A673 (cell line): Measurements from ENCODE around the gene C9. TPM values are rescaled to one million over a fixed set of nuclear protein-coding genes. Genes with fewer than 3 reads are reported as not detected.
A peak's percentile ranks its signal among the peaks of the same experiment; 100 is the strongest.

ENCODE experiments used
- BruUV-seq: library from RNA; stranded (reverse); fragments of 400-500 nt; replicated peaks from 2 replicates; lab custom pipeline; 2021; lab: Mats Ljungman, UMichigan
- CTCF ChIA-PET: fragments of 300-600 bp; sonication (Branson Sonifier 250); formaldehyde crosslinking; loops from one replicate; lab custom pipeline; 2022; ENCODE audit warnings: antibody characterized with exemption; lab: Charles Lee
- POLR2A ChIA-PET: fragments of 300-600 bp; sonication (Branson Sonifier 250); formaldehyde crosslinking; loops from one replicate; lab custom pipeline; 2022; ENCODE audit warnings: antibody characterized with exemption; ENCODE audit not compliant: low non-redundant PET; lab: Charles Lee
- DNase-seq: peaks from one replicate; pipeline ENCODE4 v3.0.0-alpha.2; 2015; ENCODE audit warnings: low spot score
- H3K27ac ChIP-seq: fragments of 200-600 bp; sonication (generic); 2 replicates; pipeline ENCODE4 v1.5.1; 2016; ENCODE audit warnings: mixed run types, low read depth, mild to moderate bottlenecking, mixed read lengths, antibody characterized with exemption, low read length; ENCODE audit not compliant: poor library complexity, severe bottlenecking
- H3K27me3 ChIP-seq: fragments of 200-600 bp; sonication (generic); replicated peaks from 2 replicates; pipeline ENCODE4 v1.6.1; 2017; ENCODE audit warnings: mixed run types, low read depth, mild to moderate bottlenecking, mixed read lengths, antibody characterized with exemption, low read length; ENCODE audit not compliant: insufficient read depth, poor library complexity
- H3K36me3 ChIP-seq: fragments of 200-600 bp; sonication (generic); 2 replicates; pipeline ENCODE4 v1.6.1; 2016; ENCODE audit warnings: mixed run types, mild to moderate bottlenecking, mixed read lengths, antibody characterized with exemption, low read length; ENCODE audit not compliant: insufficient read depth, poor library complexity, severe bottlenecking
- H3K4me1 ChIP-seq: fragments of 200-600 bp; sonication (generic); 2 replicates; pipeline ENCODE4 v1.6.1; 2017; ENCODE audit warnings: mixed run types, mild to moderate bottlenecking, mixed read lengths, antibody characterized with exemption, low read length; ENCODE audit not compliant: insufficient read depth, poor library complexity, severe bottlenecking
- H3K4me3 ChIP-seq: fragments of 200-600 bp; sonication (generic); 2 replicates; pipeline ENCODE4 v1.5.1; 2016; ENCODE audit warnings: low read depth, mixed run types, mild to moderate bottlenecking, mixed read lengths, low read length; ENCODE audit not compliant: poor library complexity, severe bottlenecking
- H3K9me3 ChIP-seq: fragments of 200-600 bp; sonication (generic); 2 replicates; pipeline ENCODE4 v1.6.1; 2016; ENCODE audit warnings: mixed run types, low read depth, mild to moderate bottlenecking, mixed read lengths, antibody characterized with exemption, low read length; ENCODE audit not compliant: poor library complexity, severe bottlenecking
- CTCF ChIP-seq: fragments of 300-800, 200-600 bp; sonication (generic); conservative IDR thresholded peaks from 2 replicates; pipeline ENCODE4 v1.5.1; 2017; ENCODE audit warnings: low read depth, mild to moderate bottlenecking, antibody characterized with exemption, low read length, moderate library complexity, mixed read lengths
- EZH2 ChIP-seq: fragments of 200-600 bp; sonication (generic); IDR thresholded peaks from 2 replicates; pipeline ENCODE4 v1.6.1; 2017; ENCODE audit warnings: borderline replicate concordance, low read depth, mild to moderate bottlenecking, mixed read lengths, antibody characterized with exemption, low read length; ENCODE audit not compliant: poor library complexity, severe bottlenecking
- intact Hi-C: fragments of 100-400 bp; cut with micrococcal nuclease; formaldehyde crosslinking; loops from one replicate; pipeline ENCODE4 v1.10.0; 2022; ENCODE audit not compliant: unreplicated experiment
- total RNA-seq: library from RNA; stranded (reverse); gene quantifications from 2 replicates; pipeline ENCODE4 v1.2.3, GENCODE V29; 2021

The C9 gene
- total RNA-seq, 1 experiment from 2014 or later, result not detected

- Histone ChIP-seq H3K4me1 (no peaks in the 10 kb centered on the region), H3K4me3 (no peak overlapping the region), H3K9me3 (no peaks in the 10 kb centered on the region), H3K27me3 (no peaks in the 10 kb centered on the region), H3K36me3 (no peaks in the 10 kb centered on the region), H3K27ac (no peak overlapping the region)
- BruUV-seq, result no TSS peak
- intact Hi-C loops, result no loop called here
- no peak for DNase-seq
- POLR2A ChIA-PET, result no interaction called here
- CTCF ChIA-PET, result interaction anchor here (0.6 kb wide), 1 partner anchor 214 kb away, joined by 3 read pairs; no protein-coding TSS in a partner anchor
- no peak for TF ChIP-seq EZH2
- TF ChIP-seq CTCF, result no peak
Observed at GRCh38 chr5:39360471-39361111, 3.7 kb downstream of the C9 start.

- DNase-seq, result no peak
- BruUV-seq, result no TSS peak
- no peaks in the 10 kb centered on the region for H3K9me3 ChIP-seq
- POLR2A ChIA-PET, result no interaction called here
- H3K4me1 ChIP-seq, result peaks cover 14% of the 10 kb centered on the region
- intact Hi-C loops, result no loop called here
- no peaks in the 10 kb centered on the region for H3K27me3 ChIP-seq
- H3K27ac ChIP-seq, result no peak overlapping the region
- CTCF ChIA-PET, result no interaction called here
- no peaks in the 10 kb centered on the region for H3K36me3 ChIP-seq
- no peak overlapping the region for H3K4me3 ChIP-seq
- TF ChIP-seq EZH2, result no peak
- no peak for TF ChIP-seq CTCF
Observed at GRCh38 chr5:39356263-39356662, 8.0 kb downstream of the C9 start.

- no TSS peak for BruUV-seq
- no peak overlapping the region for H3K27ac ChIP-seq
- H3K4me1 ChIP-seq, result peaks cover 14% of the 10 kb centered on the region
- CTCF ChIA-PET, result interaction anchor here (0.8 to 1.0 kb wide), 2 partner anchors 21 to 138 kb away, joined by 3 read pairs; no protein-coding TSS in a partner anchor
- no peaks in the 10 kb centered on the region for H3K27me3 ChIP-seq
- H3K36me3 ChIP-seq, result no peaks in the 10 kb centered on the region
- peak; percentile 48 for DNase-seq
- no peak overlapping the region for H3K4me3 ChIP-seq
- POLR2A ChIA-PET, result no interaction called here
- peaks cover 6% of the 10 kb centered on the region for H3K9me3 ChIP-seq
- intact Hi-C loops, result no loop called here
- no peak for TF ChIP-seq CTCF
- no peak for TF ChIP-seq EZH2
Observed at GRCh38 chr5:39355324-39355723, 9.0 kb downstream of the C9 start.
